SIG-M5 treated with dmso at 0.1 percent for 504 hours (cell line): Measurements from ENCODE around the gene CEP104.

Source experiments
- DNase-seq: peaks from one replicate; lab custom pipeline; 2025; ENCODE audit not compliant: unreplicated experiment; lab: John Stamatoyannopoulos, UW

The CEP104 gene

GRCh38 chr1:3894626-3895278 is 37.7 kb upstream of the CEP104 start:
- no peak for DNase-seq

- no peak for DNase-seq
These were observed 36.2 kb upstream of the CEP104 start for GRCh38 chr1:3893190-3893589.

- no peak for DNase-seq
These were observed 35.7 kb upstream of the CEP104 start for GRCh38 chr1:3892748-3893147.

GRCh38 chr1:3891329-3891865 is 34.4 kb upstream of the CEP104 start:
- no peak for DNase-seq

GRCh38 chr1:3890389-3891328 is 33.6 kb upstream of the CEP104 start:
- DNase-seq = no peak

- DNase-seq = no peak
These were observed 32.9 kb upstream of the CEP104 start for GRCh38 chr1:3889936-3890335.

- DNase-seq = no peak
These were observed 31.3 kb upstream of the CEP104 start for GRCh38 chr1:3888301-3888700.

- DNase-seq = no peak
These were observed 29.7 kb upstream of the CEP104 start for GRCh38 chr1:3886691-3887090.

- no peak for DNase-seq
These were observed 29.2 kb upstream of the CEP104 start for GRCh38 chr1:3886106-3886670.

- no peak for DNase-seq
These were observed 28.6 kb upstream of the CEP104 start for GRCh38 chr1:3885611-3886010.

GRCh38 chr1:3884966-3885365 is 28.0 kb upstream of the CEP104 start:
- no peak for DNase-seq

- no peak for DNase-seq
These were observed 26.3 kb upstream of the CEP104 start for GRCh38 chr1:3883194-3883925.

GRCh38 chr1:3881193-3881480 is 24.1 kb upstream of the CEP104 start:
- no peak for DNase-seq

GRCh38 chr1:3880429-3881192 is 23.6 kb upstream of the CEP104 start:
- DNase-seq = no peak

GRCh38 chr1:3879787-3880428 is 22.9 kb upstream of the CEP104 start:
- no peak for DNase-seq

GRCh38 chr1:3879099-3879498 is 22.1 kb upstream of the CEP104 start:
- no peak for DNase-seq

GRCh38 chr1:3876716-3877115 is 19.7 kb upstream of the CEP104 start:
- no peak for DNase-seq

- no peak for DNase-seq
These were observed 17.7 kb upstream of the CEP104 start for GRCh38 chr1:3874736-3875135.

GRCh38 chr1:3872546-3872945 is 15.5 kb upstream of the CEP104 start:
- DNase-seq = no peak

- no peak for DNase-seq
These were observed 14.4 kb upstream of the CEP104 start for GRCh38 chr1:3871451-3871805.
